ENCODE data around the gene IFITM10.
"Not testable (repeated sequence)": the region's sequence is repeated elsewhere in the genome, so short reads cannot be mapped to it uniquely, and the experiment has no call there.

The IFITM10 gene

DNA sequence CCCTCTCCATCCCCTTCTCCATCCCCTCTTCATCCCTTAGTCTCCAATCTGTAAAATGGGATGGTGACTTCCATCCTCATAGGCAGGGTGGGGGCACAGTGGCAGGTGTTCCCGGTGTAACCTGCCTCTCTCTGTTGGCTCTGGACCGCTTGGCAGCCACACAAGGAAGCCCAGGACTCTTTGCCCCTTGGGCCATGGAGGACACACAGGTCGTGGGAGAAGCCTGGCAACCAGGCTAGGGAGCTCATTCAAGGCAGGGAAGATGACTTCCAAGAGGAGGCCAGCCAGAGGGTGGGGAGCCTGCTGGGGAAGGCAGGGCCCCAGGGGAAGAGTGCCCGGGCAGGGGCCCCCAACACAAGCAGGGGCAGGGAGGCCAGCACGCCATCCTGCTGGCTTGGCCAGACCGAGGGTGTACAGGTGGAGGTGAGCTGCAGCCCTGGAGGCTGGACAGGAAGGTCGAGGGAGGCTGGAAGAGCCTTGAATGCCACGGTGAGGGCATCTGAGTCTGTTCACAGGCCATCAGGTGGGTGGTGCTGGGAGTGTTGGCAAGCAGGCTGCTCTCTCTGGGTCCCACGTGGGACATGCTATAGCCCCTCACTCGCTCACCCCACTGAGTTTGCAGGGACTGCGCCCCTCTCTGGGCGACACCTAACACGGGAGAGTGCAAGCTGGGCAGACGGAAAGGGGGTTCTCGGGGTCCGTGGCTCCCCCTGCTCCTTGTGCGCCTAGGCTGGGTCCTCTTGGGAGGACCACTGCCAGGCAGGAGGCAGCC, 28.8 kb upstream of the IFITM10 start:
- intact Hi-C loops (cut with DNase I) = loop anchor here (10.0 kb wide), 1 partner anchor 46 kb away; no protein-coding TSS in a partner anchor
- peak in 3 of 10 donors; percentile 46 to 83 (median 54) for DNase-seq

DNA sequence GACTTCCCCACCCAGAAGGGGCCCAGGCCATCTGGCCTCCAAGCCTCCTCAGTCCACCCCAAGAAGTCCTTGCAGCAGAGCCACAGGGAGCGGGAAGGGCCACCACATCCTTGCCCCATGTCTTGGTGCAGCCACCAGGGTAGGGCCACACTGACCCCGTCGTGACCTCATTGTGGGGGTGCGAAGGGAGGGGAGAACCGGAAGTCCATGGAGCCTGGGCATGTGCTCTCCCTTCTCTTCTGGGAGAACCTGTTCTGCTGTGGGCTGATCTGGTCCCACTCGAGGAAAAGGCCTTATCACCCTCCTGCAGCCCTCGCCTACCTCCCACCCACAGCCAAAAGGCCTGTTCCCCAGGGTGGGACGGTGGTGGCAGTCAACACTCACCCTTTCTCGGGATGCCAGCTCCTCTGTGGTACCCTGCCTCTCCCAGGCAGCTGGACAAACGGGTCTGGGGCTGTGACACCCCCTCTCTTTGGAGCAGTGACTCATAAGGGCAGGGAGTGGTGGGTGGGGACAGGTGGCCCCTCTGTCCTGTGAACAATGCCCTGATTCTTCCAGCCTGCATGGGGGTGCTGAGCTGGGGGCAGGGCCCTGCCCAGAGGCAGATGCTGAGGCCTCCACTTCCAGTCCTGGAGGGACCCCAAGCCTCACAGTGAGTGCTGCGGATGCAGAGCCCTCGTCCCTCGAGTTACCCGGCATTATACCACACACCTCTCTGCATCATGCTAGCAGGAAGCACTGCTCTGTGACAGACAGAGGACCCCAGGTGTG, 27.9 kb upstream of the IFITM10 start:
- peak in 2 of 10 donors; percentile 54 to 78 for DNase-seq
- intact Hi-C loops (cut with DNase I) = loop anchor here (10.0 kb wide), 1 partner anchor 46 kb away; no protein-coding TSS in a partner anchor

DNA sequence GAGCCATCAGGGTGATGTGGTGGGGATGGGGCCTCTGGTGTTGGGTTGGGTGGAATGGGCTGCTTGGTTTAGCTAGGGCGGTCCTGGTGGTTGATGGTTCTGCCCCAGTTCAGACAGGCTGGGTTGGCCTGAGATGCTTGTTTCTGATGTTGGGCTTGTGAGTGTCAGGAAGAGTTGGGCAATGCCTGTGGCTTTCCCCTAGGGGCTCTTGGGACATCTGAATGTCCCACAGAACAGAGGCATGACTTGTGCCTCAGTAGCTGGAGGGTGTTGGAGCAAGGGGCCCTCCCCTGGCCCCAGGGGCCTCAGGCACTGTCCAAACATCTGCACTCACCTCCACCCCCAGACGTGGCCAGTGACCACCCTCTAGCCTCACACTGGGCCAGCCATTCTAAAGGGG, 27.3 kb upstream of the IFITM10 start:
- intact Hi-C loops (cut with DNase I) = loop anchor here (10.0 kb wide), 1 partner anchor 47 kb away; no protein-coding TSS in a partner anchor
- peak in 2 of 10 donors; percentile 47 to 72 for DNase-seq

- DNase-seq = peak in 4 of 10 donors; percentile 12 to 67 (median 41)
- intact Hi-C loops (cut with DNase I) = loop anchor here (10.0 kb wide), 1 partner anchor 48 kb away; no protein-coding TSS in a partner anchor
Observed at GRCh38 chr11:1776944-1777715, 26.7 kb upstream of the IFITM10 start.

GRCh38 chr11:1776331-1776851, 26.0 kb upstream of the IFITM10 start:
- DNase-seq = peak in 4 of 10 donors; percentile 13 to 79 (median 51)

GRCh38 chr11:1774886-1775285, 24.5 kb upstream of the IFITM10 start:
- intact Hi-C loops (cut with DNase I) = loop anchor here (10.0 kb wide), 1 partner anchor 50 kb away; no protein-coding TSS in a partner anchor
- DNase-seq = peak in 3 of 10 donors; percentile 45 to 68 (median 48)

More at GRCh38 chr11:1776331-1776851, 26.0 kb upstream of the IFITM10 start:
- intact Hi-C loops (cut with DNase I) = loop anchor here (10.0 kb wide), 1 partner anchor 48 kb away; no protein-coding TSS in a partner anchor

GRCh38 chr11:1773994-1774550, 23.7 kb upstream of the IFITM10 start:
- peak in 3 of 10 donors; percentile 33 to 72 (median 37) for DNase-seq
- intact Hi-C loops (cut with DNase I) = loop anchor here (10.0 kb wide), 1 partner anchor 51 kb away; no protein-coding TSS in a partner anchor

- intact Hi-C loops (cut with DNase I) = loop anchor here (10.0 kb wide), 1 partner anchor 51 kb away; no protein-coding TSS in a partner anchor
- peak in 4 of 10 donors; percentile 16 to 71 (median 50) for DNase-seq
Observed at GRCh38 chr11:1773131-1773993, 23.0 kb upstream of the IFITM10 start.

DNA sequence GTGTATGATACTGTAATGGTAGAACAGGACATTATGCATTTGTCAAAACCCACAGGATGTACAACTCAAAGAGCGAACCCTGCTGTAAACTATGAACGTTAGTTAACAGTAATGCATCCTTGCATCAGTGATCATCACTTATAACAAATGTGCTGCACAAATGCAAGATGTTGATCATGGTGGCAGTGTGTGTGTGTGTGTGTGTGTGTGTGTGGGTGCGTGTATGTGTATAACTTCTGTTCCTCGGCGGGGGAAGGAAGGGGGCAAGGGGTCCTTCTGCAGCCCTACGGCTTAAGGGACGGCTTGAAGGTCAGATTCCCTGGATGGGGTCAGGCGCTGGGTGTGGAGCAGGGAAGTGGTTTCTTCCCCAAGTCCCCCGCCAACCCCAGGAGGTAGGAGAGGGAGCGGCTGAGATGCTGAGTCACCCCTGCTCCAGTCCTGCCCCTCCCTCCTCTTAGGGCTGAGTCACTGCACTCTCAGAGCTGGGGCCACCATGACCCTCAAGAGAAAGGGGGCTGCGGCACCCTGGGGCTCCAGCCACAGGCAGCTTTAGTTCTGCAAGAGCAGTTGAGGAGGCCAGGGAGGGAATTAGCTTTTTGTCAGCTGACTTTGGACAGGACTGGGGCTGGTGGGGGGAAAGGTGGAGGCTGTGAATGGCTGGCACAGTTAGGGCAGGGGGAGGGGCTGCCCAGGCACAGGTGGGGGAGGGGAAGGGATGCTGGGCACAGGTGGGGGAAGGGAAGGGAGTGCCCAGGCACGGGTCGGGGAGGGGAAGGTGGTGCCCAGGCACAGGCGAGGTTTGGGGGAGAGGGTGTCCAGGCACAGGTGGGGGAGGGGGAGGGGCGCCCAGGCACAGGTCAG, 22.1 kb upstream of the IFITM10 start:
- peak in 5 of 10 donors; percentile 43 to 93 (median 85) for DNase-seq
- intact Hi-C loops (cut with DNase I) = loop anchor here (10.0 kb wide), 1 partner anchor 52 kb away; no protein-coding TSS in a partner anchor

GRCh38 chr11:1771700-1772099, 21.3 kb upstream of the IFITM10 start:
- intact Hi-C loops (cut with DNase I) = loop anchor here (10.0 kb wide), 1 partner anchor 53 kb away; no protein-coding TSS in a partner anchor

GRCh38 chr11:1771273-1771672, 20.9 kb upstream of the IFITM10 start:
- peak in 5 of 10 donors; percentile 3 to 82 (median 22) for DNase-seq
- intact Hi-C loops (cut with DNase I) = loop anchor here (10.0 kb wide), 1 partner anchor 54 kb away; no protein-coding TSS in a partner anchor

More at GRCh38 chr11:1771700-1772099, 21.3 kb upstream of the IFITM10 start:
- DNase-seq = peak in 5 of 10 donors; percentile 22 to 82 (median 65)

- peak in 3 of 10 donors; percentile 22 to 24 (median 23) for DNase-seq
- intact Hi-C loops (cut with DNase I) = loop anchor here (10.0 kb wide), 1 partner anchor 54 kb away; no protein-coding TSS in a partner anchor
Observed at GRCh38 chr11:1770528-1770927, 20.1 kb upstream of the IFITM10 start.

DNA sequence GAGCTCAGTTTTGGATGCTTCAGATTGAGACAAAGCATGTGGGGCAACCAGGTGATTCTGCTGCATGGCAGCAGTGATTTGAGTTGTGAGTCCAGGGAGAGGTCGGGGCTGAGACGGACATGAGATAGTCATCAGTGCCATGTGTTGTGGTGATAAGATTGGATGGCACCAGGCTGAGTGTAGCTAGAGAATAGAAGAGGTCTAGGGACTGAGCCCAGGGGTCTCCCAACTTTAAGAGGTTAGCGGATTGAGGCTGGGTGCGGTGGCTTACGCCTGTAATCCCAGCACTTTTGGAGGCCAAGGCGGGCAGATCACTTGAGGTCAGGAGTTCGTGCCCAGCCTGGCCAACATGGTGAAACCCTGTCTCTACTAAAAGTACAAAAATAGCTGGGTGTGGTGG, 19.7 kb upstream of the IFITM10 start:
- peak in 4 of 10 donors; percentile 2 to 40 (median 34) for DNase-seq

GRCh38 chr11:1769304-1769936, 19.0 kb upstream of the IFITM10 start:
- intact Hi-C loops (cut with DNase I) = not testable (repeated sequence)
- DNase-seq = peak in 4 of 10 donors; percentile 1 to 55 (median 16)

More for the DNA sequence above, 19.7 kb upstream of the IFITM10 start:
- intact Hi-C loops (cut with DNase I) = loop anchor here (10.0 kb wide), 1 partner anchor 55 kb away; no protein-coding TSS in a partner anchor

- DNase-seq = peak in 2 of 10 donors; percentile 24 to 63
- intact Hi-C loops (cut with DNase I) = no loop called here
Observed at GRCh38 chr11:1768141-1768469, 17.7 kb upstream of the IFITM10 start.

- peak in 4 of 10 donors; percentile 4 to 64 (median 36) for DNase-seq
Observed at GRCh38 chr11:1767399-1768140, 17.2 kb upstream of the IFITM10 start.

More at GRCh38 chr11:1767399-1768140, 17.2 kb upstream of the IFITM10 start:
- intact Hi-C loops (cut with DNase I) = no loop called here

Data from posterior cingulate gyrus (tissue), 11 donors.